Measurements from ENCODE around the gene TMPRSS9.

TMPRSS9 gene

DNA sequence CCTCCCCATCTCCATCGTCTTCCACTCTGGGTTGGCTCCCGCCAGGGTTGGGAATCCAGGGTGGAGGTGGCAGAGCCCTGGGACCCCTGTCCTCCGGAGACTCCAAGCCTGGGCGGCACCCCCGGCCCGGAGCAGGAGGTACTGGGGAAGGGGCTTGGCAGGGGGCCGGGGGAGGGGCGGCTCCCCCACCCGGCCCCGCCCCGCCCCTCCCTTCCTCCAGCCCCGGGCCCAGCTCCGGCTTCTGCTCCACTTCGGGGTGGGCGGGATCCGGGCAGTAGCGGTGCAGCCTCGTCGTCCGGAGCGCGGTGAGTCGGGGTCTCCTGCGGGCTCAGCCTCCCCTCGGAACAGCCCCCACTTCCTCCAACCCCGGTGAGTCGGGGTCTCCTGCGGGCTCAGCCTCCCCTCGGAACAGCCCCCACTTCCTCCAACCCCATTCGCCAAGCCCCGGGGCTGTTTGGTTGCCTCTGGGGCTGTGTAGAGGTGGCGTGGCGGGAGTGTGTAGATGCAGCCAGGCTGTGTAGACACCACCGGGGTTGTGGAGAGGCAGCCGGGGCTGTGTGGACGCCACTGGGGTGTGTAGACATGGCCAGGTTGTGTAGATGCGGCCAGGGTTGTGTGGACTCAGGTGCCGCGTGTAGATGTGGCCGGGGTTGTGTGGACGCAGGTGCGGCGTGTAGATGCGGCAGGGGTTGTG is at the start of gene TMPRSS9:
Gene TMPRSS9, plus strand, starts transcription at position 274 of the 694 bp plus-strand sequence. CDS start 29,521 bp downstream, outside the sequence.
- DNase-seq (ENCODE audit: low read depth, low spot score): no peak

DNA sequence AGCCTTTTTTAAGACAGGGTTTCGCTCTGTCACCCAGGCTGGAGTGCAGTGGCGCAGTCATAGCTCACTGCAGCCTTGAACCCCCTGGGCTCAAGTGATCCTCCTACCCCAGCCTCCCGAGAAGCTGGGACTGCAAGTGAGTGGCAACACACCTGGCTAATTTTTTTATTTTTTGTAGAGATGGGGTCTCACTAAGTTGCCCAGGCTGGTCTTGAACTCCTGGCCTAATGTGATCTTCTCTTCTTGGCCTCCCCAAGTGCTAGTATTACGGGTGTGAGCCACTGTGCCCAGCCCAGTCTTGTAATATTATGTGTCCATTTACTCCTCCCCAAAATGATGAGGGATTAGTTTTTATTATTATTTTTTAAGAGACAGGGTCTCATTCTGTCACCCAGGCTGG is 49.0 kb upstream of the TMPRSS9 start:
- DNase-seq (ENCODE audit: low read depth, low spot score): no peak

DNA sequence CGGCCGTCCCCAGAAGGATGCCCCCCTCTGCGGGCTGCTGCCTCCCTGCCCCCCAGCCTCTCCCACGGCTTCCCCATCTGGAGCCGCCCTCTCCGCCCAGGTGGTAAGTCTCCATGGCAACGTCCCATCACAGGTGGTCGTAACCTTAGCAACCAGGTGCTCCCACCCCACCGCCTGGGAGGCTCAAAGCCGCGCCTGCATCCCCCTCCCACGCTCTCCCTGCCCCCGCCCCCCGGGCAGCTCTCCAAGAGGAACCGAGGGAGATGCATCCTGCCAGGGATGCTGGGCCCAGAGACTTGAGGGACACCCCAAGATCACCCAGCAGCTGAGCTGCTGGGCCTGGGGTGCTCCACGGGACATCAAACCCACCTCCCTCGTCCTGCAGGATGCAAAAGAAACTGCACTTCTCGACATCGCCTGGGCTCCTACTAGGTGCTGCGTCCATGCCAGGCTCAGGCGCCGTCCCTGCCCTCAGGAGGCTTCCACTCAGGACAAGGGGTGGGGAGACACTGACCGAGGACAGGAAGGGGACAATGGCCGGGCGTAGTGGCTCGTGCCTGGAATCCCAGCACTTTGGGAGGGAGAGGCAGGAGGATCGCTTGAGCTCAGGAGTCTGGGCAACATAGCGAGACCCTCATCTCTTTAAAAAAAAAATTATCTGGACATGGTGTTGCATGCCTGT is 47.1 kb upstream of the TMPRSS9 start:
- no peak for DNase-seq (ENCODE audit: low read depth, low spot score)

DNA sequence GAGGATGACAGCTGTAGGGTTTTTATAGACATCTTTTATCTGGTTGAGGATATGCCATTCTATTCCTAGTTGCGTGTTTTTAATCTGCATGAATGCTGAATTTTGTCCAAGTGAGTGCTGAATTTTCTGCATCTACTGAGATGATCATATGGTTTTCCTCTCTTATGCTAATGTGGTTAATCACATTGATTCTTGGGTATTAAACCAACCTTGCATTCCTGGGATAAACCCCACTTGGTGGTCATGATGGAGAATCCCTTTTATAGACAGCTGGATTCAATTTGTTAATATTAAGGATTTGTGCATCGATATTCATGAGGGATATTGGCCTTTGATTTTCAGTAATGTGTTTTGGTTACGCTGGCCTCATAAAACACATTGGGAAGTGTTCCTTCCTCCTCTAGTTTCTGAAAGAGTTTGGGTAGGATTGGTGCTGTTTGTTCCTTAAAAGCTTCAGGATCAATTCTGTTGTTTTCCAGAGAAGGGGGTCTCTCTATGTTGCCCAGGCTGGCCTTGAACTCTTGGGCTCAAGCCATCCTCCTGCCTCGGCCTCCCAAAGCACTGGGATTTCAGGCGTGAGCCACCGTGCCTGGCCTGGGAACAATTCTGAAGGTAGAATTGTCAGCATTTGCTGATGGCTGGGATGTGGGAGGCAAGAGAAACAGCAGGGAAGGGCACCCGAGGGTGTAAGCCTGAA is 44.8 kb upstream of the TMPRSS9 start:
- DNase-seq (ENCODE audit: low read depth, low spot score): no peak

DNA sequence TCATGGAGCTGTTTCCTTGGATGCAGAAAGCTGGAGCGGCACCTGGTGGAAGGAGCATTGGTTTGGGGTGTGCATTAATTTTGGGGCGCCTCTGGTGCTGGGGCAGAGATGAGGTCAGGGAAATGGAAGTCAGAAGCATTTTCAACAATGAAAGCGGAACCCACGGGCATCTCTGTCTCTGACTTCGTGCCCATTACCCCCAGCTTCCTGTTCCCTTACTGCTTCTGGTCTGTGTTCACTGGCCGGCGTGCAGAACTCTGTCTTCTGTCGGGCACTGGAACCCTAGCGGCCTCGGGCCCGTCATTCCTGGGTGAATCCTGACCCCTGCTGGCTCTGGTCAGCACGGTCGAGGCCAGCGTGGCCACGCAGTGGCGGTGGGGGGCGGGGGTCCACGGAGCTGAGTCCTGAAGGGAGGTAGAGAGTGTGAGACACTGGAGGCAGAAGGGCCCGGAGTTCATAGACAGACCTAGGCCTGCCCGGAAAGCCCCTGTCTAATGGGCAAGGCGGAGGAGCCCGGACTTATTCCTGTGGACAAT is 44.2 kb upstream of the TMPRSS9 start:
- DNase-seq (ENCODE audit: low read depth, low spot score): no peak

DNA sequence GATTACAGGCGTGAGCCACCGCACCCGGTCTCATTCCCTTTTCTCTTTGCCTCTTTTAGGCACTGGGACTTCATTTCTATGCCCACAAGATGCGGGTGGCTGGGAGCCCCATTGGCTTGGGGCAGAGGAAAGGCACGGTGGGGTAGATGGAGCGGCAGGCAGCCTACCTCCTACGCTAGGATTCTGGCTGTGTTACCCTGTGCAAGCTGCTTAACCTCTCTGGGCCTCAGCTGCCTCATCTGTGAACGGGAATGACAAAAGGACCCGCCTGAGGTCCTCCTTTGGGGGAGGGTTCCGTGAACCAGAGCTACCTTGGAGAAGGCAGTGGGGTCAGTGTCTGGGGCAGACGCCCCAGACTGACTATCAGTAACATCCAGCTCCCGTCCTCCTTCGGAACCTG is 42.8 kb upstream of the TMPRSS9 start:
- DNase-seq (ENCODE audit: low read depth, low spot score): no peak

DNA sequence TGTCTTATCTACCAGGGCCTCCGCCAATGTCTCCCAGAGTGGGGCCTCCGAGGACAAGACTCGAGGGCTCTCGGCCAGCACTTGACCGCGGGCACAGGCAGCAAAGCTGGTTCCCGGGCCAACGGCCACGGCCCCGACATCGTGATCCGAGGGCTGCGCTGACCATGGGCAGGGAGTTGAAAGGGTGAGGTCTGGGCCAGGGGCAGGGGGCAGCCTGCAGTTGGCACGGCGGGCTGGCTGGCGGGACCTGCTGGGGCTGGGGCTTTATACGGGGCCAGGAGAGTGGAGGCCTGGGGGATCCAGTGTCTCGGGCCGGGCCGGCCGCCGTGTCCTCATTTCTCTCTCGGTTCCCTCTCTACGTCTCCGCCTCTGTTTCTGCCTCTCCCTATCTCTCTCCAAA is 42.3 kb upstream of the TMPRSS9 start:
- DNase-seq (ENCODE audit: low read depth, low spot score): no peak

DNA sequence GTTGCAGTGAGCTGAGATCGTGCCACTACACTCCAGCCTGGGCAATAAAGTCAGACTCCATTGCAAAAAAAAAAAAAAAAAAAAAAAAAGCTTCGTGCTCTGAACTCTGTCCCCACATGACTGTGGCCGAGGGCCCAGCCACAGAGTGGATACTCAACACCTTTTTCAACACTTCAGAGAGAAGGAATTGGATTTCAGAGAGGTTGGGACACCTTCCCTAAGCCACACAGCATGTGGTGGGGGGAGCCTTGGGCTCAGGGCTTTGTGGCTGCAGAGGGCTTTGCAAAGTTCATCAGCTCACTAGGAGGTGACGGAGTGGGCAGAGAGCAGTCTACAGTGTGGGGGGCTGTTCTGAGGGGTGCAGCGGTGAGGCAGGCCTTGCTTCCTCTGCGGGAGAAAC is 41.1 kb upstream of the TMPRSS9 start:
- DNase-seq (ENCODE audit: low read depth, low spot score): no peak

DNA sequence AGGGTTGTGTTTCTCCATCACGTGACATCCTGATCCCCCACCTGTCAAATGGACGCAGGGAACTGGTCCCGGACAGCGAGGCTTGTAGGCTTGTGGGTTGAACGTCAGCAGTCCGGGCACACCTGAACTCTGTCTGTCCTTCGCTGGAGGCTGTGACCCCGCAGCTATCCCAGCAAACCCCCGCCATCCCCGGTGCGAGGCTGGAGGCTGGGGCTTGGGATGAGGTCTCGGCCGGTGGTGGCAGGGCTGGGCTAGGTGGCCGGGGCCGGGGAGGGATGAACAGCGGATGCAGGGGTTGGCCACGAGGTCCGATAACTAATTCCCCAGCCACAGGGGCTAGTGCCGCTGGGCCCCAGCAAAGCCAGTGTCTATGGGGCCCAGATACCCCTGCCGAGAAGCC is 40.5 kb upstream of the TMPRSS9 start:
- DNase-seq (ENCODE audit: low read depth, low spot score): no peak

DNA sequence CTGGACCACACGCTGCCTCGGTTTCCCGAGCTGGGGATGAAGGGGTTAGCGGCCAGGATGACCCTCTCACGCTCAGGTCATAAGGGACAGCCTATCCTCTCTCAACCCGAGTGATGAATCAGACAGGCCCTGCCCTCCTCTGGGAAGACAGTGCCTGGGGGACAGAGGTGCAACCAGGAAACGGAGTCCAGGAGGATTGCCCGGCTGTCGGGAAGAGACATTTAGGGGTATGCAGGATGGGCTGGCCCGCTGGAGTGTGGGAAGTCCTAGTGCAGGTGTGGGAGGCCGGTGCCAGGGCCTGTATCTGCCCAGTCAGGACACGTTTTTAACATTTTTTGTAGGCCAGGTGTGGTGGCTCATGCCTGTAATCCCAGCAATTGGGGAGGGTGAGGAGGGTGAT is 40.0 kb upstream of the TMPRSS9 start:
- no peak for DNase-seq (ENCODE audit: low read depth, low spot score)

DNA sequence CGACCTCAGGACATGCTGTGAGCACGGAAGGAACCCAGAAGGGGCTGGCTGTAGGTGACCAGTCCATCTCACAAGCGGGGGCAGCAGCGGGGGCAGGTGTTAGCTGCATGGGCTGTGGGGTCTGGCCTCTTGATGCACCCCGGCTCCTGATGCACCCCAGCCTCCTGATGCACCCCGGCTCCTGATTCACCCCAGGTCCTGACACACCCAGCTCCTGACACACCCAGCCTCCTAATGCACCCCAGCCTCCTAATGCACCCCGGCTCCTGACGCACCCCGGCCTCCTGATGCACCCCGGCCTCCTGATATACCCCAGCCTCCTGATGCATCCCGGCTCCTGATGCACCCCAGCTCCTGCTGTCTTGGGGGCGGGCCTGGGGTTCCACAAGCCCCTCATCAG is 39.1 kb upstream of the TMPRSS9 start:
- no peak for DNase-seq (ENCODE audit: low read depth, low spot score)

DNA sequence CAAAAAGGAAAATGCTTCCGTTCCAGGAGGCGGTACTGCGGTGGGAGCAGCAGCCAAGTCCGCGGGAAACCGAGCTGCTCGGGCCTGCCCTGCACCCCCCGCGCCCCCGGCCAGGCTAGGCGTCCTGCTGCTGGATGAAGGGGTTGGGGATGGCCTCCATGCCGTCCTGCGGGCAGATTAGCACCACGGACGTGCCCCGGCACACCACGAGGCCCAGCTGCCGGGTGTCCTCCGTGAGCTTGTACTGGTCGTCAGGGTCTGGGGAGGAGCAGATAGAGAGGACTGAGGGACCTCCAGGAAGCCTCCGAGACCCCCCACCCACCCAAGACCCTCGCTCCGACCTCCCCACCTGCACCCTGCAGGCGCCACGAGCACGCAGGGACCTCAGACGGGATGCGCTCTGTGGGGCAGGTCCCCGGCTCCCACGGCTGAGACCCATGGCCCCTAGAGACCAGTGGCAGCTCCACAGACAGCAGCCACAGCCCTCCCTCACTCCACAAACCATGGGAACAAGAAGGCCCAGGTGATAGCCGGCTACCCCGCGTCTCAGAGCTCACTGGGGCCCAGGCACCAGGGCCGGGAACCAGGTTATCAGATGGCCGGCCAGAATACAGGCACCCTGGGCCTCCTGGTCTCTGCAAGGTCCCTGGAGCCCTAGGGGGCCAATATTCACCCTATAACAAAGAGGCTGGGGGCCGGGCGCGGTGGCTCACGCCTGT is 38.3 kb upstream of the TMPRSS9 start:
- no peak for DNase-seq (ENCODE audit: low read depth, low spot score)

DNA sequence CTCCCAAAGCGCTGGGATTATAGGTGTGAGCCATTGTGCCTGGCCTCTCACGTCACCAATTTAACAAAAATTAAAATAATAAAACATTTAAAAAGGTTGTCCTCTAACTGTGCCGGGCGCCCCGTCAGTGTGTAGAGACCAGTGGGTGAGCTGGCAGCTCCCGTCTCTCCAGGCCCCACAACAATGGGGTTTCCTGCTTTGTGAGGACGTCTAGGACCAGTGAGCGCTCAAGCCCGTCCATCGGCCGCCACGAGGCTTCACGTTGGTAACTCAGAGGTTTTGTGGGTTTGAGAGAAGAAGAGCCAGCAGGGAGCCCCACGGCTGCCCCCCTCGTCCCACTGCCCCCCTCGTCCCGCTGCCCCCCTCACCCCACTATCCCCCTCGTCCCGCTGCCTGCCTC is 36.4 kb upstream of the TMPRSS9 start:
- DNase-seq (ENCODE audit: low read depth, low spot score): no peak

DNA sequence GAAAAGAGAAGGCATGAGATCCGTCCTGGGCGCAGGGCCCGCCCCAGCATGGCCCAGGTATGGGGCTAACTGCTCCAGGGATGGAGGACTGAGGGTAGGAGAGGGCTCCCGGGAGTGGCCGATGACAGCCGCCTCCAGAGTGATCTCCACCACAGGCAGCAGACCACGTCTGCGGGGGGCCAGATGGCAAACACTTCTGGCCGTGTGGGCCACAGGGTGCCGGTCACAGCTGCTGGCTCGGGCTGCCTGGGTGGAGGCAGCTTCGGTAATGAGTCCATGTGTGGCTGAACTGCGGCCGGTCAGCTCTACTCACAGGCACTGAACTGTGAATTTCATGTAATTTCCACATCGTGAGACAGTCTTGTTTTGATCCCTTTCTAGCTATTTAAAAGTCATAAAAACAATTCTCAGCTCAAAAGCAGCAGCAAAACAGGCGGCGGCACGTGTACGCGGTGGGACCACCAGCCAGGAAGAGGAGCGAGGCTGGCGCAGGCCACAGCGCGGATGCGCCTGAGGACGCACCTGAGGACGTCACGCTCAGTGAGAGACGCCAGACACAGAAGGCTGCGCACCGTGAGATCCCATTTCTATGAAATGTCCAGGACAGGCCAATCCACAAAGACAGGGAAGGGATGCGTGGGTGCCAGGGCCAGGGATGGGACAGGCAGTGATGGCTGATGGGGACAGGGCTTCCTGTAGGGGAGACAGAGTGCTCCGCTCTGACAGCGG is 35.7 kb upstream of the TMPRSS9 start:
- DNase-seq (ENCODE audit: low read depth, low spot score): no peak

DNA sequence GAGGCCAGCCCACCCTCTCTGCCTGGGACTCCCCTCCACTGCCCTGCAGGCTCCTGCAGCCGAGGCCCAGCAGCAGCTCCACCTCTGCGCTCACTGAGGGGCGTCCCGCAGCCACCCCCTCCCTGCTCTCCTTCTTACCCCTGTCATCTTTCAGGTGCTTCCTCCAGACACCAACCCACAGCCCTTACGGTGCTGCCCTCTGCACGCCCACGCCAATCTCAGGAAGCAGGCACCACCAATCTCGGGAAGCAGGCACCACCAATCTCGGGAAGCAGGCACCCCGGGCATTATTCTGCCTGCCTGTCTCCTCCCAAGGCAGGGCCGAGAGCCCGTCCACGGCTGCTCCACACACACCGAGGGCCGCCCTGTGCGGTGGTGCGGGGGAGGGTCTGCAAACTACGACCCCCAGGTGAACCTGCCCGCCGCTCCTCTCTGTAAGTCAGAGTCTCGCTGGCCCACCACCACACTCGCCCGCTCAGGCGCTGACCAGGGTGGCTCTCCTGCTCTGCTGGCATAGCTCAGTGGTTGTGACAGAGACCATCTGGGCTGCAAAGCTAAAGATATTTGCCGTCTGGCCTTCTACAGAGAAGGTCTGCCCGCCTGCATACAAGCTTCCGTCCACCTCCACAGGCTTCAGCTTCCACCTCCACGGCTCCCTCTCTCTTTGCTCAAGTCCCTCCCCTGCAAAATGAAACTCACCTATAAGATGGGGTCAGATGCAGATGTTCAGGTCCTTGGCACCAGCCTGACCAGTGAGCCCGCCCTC is 34.6 kb upstream of the TMPRSS9 start:
- no peak for DNase-seq (ENCODE audit: low read depth, low spot score)

DNA sequence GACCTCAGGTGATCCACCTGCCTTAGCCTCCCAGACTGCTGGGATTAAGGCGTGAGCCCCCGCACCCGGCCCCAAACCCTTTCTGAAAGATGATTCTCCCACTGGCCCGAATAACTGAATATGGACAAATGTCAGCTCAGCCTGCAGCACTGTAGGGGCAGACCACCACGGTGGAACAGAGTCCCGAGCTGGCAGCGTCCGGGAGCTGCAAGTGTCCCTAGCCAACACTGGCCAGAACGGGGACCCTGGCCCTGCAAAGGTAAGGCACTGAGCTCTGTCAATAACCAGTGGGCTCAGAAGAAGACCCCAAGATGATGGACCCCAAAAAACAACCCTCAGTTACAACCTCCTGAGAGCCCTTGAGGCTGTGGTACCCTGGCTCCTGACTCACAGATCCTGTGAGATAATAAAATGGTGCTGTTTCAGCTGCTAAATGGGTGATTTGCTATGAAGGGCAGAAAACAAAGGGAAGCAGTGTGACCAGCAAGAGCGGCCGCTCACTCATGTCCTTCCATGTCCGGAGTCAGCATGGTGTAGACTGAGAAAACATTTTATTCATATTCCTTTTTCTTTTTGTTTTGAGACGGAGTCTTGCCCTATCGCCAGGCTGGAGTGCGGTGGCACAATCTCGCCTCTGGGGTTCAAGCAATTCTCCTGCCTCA is 33.2 kb upstream of the TMPRSS9 start:
- no peak for DNase-seq (ENCODE audit: low read depth, low spot score)

DNA sequence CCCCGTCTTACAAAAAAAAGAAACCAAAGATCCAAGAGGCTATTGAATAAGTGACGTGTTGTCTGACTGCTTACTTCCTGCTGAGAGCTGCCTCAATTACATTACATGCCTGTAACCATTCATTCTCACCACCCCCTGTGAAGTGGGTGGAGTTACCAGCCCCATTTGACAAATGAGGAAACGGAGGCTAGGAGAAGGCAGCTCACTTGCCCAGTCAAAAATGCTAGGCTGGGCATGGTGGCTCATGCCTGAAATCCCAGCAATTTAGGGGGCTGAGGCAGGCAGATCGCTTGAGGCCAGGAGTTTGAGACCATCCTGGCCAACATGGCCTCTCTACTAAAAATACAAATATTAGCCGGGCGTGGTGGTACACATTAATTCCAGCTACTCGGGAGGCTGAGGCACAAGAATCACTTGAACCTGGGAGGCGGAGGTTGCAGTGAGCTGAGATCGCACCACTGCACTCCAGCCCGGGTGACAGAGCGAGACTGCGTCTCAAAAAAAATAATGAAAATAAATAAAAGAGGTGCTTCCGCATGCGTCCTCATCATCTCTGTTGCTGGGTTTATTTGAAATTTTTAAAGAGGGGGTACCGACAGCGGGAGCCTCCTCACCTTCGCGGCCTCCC is 32.2 kb upstream of the TMPRSS9 start:
- peak; percentile 30 for DNase-seq (ENCODE audit: low read depth, low spot score)

DNA sequence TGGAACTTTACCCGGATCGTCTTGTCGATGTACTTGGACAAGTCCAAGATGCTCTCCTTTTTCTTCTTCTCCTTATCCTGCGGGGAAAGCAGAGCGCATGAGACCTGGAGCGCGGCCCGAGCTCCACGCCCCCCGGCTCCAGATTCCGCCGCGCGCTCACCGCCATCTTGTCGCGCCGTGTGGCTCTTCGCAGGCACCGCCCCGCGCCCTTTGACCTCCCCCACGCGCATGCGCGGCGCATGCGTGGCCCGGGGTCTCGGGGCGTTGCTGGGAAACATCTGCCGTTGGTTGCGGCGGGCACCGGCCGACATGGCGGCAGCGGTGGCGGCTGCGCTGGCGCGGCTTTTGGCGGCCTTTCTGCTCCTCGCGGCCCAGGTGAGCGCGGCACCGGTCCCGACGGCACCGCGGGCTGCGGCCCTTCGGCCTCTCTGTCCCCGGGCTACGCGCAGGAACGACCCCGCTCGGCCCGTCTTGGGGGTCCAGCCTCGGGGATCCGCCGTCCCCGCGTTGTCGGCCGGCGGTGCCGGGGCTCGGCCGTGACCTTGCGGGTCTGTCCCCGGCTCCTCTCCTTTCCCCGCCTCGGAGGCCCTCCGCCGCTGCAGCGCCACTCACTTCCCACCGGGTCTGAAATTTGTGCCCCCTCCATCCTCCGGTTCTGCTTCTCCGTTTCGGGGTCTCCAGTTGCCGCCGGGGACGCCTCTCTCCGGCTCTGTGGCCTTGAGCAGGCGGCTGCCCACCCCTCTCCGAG is 31.5 kb upstream of the TMPRSS9 start, which contains the start of the genes LSM7 and SPPL2B:
Gene LSM7, minus strand, starts transcription at position 186 of the 748 bp plus-strand sequence. Its CDS starts 20 bp downstream, at position 166.
Gene SPPL2B, plus strand, starts transcription at position 284 of the 748 bp plus-strand sequence. Its CDS starts 26 bp downstream, at position 310.
- DNase-seq (ENCODE audit: low read depth, low spot score): peak; percentile 84

DNA sequence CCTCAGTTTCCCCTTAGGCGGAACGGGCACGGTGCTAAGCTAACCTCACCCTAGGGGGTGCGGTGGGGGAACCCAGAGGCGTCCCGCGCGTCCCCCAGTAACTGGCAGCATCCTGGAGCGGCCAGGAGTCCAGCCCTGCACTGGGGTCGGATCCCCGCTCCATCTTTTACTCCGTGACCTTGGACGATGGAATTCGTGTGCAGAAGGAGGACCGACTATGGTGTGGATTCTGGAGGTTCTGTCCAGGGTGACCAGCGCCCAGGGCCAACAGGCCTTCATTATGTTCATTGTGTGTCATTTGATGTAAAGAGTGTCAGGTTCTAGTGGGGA is 31.0 kb upstream of the TMPRSS9 start:
- no peak for DNase-seq (ENCODE audit: low read depth, low spot score)

All from activated naive CD8-positive, alpha-beta T cell treated with anti-CD3 and anti-CD28 coated beads, Interleukin-2, amount 50 U/mL, for 16 hours (primary cell).